H1 (cell line): Measurements from ENCODE around the gene TRIM62. TPM values are rescaled to one million over a fixed set of nuclear protein-coding genes. Genes with fewer than 3 reads are reported as not detected.

Experiments used
- CTCF ChIA-PET: fragments of 300-600 bp; sonication (Branson Sonifier 250); formaldehyde crosslinking; loops from one replicate; lab custom pipeline; 2021; ENCODE audit not compliant: partially characterized antibody; lab: Charles Lee
- POLR2A ChIA-PET: fragments of 300-600 bp; sonication (Branson Sonifier 250); formaldehyde crosslinking; loops from one replicate; lab custom pipeline; 2021; ENCODE audit warnings: inconsistent platforms; ENCODE audit not compliant: partially characterized antibody; lab: Charles Lee
- DNase-seq, 2 experiments: peaks; one replicate each; pipeline versions ENCODE4 v3.0.0 to v3.0.0-alpha.2; 2010 to 2022; ENCODE audit warnings: low spot score in 2 of 2, low read depth in 1 of 2, mixed read lengths in 1 of 2
- FAIRE-seq: peaks from 2 replicates; lab custom pipeline; 2011; peaks lifted over from hg19 to GRCh38; lab: Jason Lieb, UNC
- H2AFZ ChIP-seq: 2 replicates; pipeline ENCODE4 v1.8.1; 2012; ENCODE audit warnings: low read length, inconsistent platforms
- H2AK5ac ChIP-seq: 2 replicates; pipeline ENCODE4 v1.6.1; 2013; ENCODE audit warnings: low read depth, low read length
- H2BK120ac ChIP-seq: replicated peaks from 2 replicates; pipeline ENCODE3; 2013; ENCODE audit warnings: low read depth, low read length, inconsistent platforms
- H2BK12ac ChIP-seq: 2 replicates; pipeline ENCODE4 v1.6.1; 2013; ENCODE audit warnings: low read depth, low read length
- H2BK15ac ChIP-seq: 2 replicates; pipeline ENCODE4 v1.6.1; 2013; ENCODE audit warnings: low read length
- H2BK20ac ChIP-seq: 2 replicates; pipeline ENCODE4 v1.6.1; 2013; ENCODE audit warnings: low read length
- H2BK5ac ChIP-seq: 2 replicates; pipeline ENCODE4 v1.6.1; 2013; ENCODE audit warnings: low read depth, low read length
- H3K14ac ChIP-seq: 2 replicates; pipeline ENCODE4 v1.6.1; 2013; ENCODE audit warnings: inconsistent platforms; ENCODE audit not compliant: insufficient read length
- H3K18ac ChIP-seq: 2 replicates; pipeline ENCODE4 v1.6.1; 2013; ENCODE audit warnings: low read length; ENCODE audit errors: extremely low read depth
- H3K23ac ChIP-seq: 2 replicates; pipeline ENCODE4 v1.6.1; 2013; ENCODE audit warnings: inconsistent platforms; ENCODE audit not compliant: insufficient read length
- H3K23me2 ChIP-seq: 2 replicates; pipeline ENCODE4 v1.6.1; 2013; ENCODE audit warnings: low read depth, low read length
- H3K27ac ChIP-seq: 2 replicates; pipeline ENCODE4 v1.6.1; 2011; ENCODE audit warnings: low read depth, low read length, inconsistent platforms
- H3K27me3 ChIP-seq, 4 experiments: replicated peaks in 1 of 4; 1 replicate in 1 of 4; 2 replicates in 3 of 4; pipeline versions ENCODE4 v1.6.1 to v1.8.1; 2011 to 2013; ENCODE audit warnings: low read length in 3 of 4, mild to moderate bottlenecking in 3 of 4, inconsistent platforms in 2 of 4, mixed read lengths in 2 of 4, moderate library complexity in 1 of 4; ENCODE audit not compliant: control insufficient read depth in 3 of 4, insufficient read depth in 3 of 4; ENCODE audit errors: extremely low read depth in 1 of 4
- H3K36me3 ChIP-seq, 4 experiments: 2 replicates each; pipeline versions ENCODE4 v1.6.1 to v1.8.1; 2011 to 2013; ENCODE audit warnings: mild to moderate bottlenecking in 4 of 4, low read length in 3 of 4, moderate library complexity in 2 of 4, control low read depth in 1 of 4, inconsistent platforms in 1 of 4; ENCODE audit not compliant: insufficient read depth in 4 of 4, control insufficient read depth in 2 of 4
- H3K4ac ChIP-seq: replicated peaks from 2 replicates; pipeline ENCODE3; 2013; ENCODE audit warnings: low read length, low read depth, mixed read lengths, inconsistent platforms; ENCODE audit not compliant: insufficient read length
- H3K4me1 ChIP-seq, 4 experiments: replicated peaks in 1 of 4; 1 replicate in 1 of 4; 2 replicates in 3 of 4; pipeline versions ENCODE4 v1.6.1 to v1.8.1; 2011 to 2013; ENCODE audit warnings: low read length in 3 of 4, inconsistent platforms in 2 of 4, mixed read lengths in 1 of 4; ENCODE audit not compliant: insufficient read depth in 4 of 4, control insufficient read depth in 3 of 4
- H3K4me2 ChIP-seq, 2 experiments: 2 replicates each; pipeline versions ENCODE4 v1.6.1 to v1.8.1; 2011 to 2013; ENCODE audit warnings: low read depth in 2 of 2, low read length in 2 of 2, control low read depth in 1 of 2, inconsistent platforms in 1 of 2, mild to moderate bottlenecking in 1 of 2; ENCODE audit not compliant: insufficient read depth in 1 of 2
- H3K4me3 ChIP-seq, 4 experiments: fragments of 200-600, 300-600 bp in 1 of 4; sonication (generic), shearing (Covaris generic), sonication (Bioruptor Twin) in 1 of 4; 2 replicates each; pipeline versions ENCODE4 v1.5.1 to v1.8.1; 2011 to 2016; ENCODE audit warnings: low read length in 4 of 4, low read depth in 3 of 4, control low read depth in 2 of 4, inconsistent platforms in 2 of 4, mild to moderate bottlenecking in 2 of 4, mixed read lengths in 1 of 4, moderate library complexity in 1 of 4; ENCODE audit not compliant: insufficient read depth in 2 of 4; ENCODE audit errors: extremely low read depth in 1 of 4
- H3K56ac ChIP-seq: replicated peaks from 2 replicates; pipeline ENCODE3; 2013; ENCODE audit warnings: low read depth, mild to moderate bottlenecking, mixed read lengths, low read length, inconsistent platforms; ENCODE audit not compliant: insufficient read length
- H3K79me1 ChIP-seq: 2 replicates; pipeline ENCODE4 v1.6.1; 2013; ENCODE audit warnings: low read depth, low read length, control low read depth
- H3K79me2 ChIP-seq, 2 experiments: 2 replicates each; pipeline versions ENCODE4 v1.6.1 to v1.8.1; 2012 to 2013; ENCODE audit warnings: low read length in 2 of 2, mild to moderate bottlenecking in 2 of 2, inconsistent platforms in 1 of 2; ENCODE audit not compliant: insufficient read depth in 2 of 2, control insufficient read depth in 1 of 2
- H3K9ac ChIP-seq, 4 experiments: replicated peaks in 1 of 4; 1 replicate in 1 of 4; 2 replicates in 3 of 4; pipeline versions ENCODE4 v1.6.1 to v1.8.1; 2011 to 2013; ENCODE audit warnings: low read depth in 3 of 4, low read length in 3 of 4, control low read depth in 2 of 4, mild to moderate bottlenecking in 2 of 4, moderate library complexity in 2 of 4, inconsistent platforms in 1 of 4; ENCODE audit errors: extremely low read depth in 1 of 4
- H3K9me3 ChIP-seq, 2 experiments: 2 replicates each; pipeline versions ENCODE4 v1.6.1 to v1.8.1; 2012 to 2013; ENCODE audit warnings: mild to moderate bottlenecking in 2 of 2, moderate library complexity in 2 of 2, control low read depth in 1 of 2, inconsistent platforms in 1 of 2, low read depth in 1 of 2, low read length in 1 of 2, mixed read lengths in 1 of 2; ENCODE audit not compliant: insufficient read depth in 2 of 2
- H4K20me1 ChIP-seq, 2 experiments: replicated peaks in 1 of 2; 2 replicates each; pipeline versions ENCODE3 to v1.8.1; 2011 to 2013; ENCODE audit warnings: inconsistent platforms in 2 of 2, low read length in 2 of 2, mild to moderate bottlenecking in 1 of 2; ENCODE audit not compliant: insufficient read depth in 2 of 2, control insufficient read depth in 1 of 2
- H4K5ac ChIP-seq: 2 replicates; pipeline ENCODE4 v1.6.1; 2013; ENCODE audit warnings: low read length, low read depth, mixed read lengths, inconsistent platforms; ENCODE audit not compliant: insufficient read length
- H4K8ac ChIP-seq: 2 replicates; pipeline ENCODE4 v1.8.0; 2013; ENCODE audit warnings: mild to moderate bottlenecking, moderate library complexity, low read length, inconsistent platforms; ENCODE audit not compliant: insufficient read depth; ENCODE audit errors: extremely low read depth
- H4K91ac ChIP-seq: replicated peaks from 2 replicates; pipeline ENCODE3; 2013; ENCODE audit warnings: low read length, mixed read lengths, inconsistent platforms; ENCODE audit not compliant: insufficient read length
- BACH1 ChIP-seq: IDR thresholded peaks from 2 replicates; pipeline ENCODE4 v1.6.1; 2012; ENCODE audit warnings: low read length, improper control_type of control experiment
- EGR1 ChIP-seq: IDR thresholded peaks from 2 replicates; pipeline ENCODE4 v1.6.1; 2011; ENCODE audit warnings: low read depth, low read length, borderline replicate concordance
- FOSL1 ChIP-seq: IDR thresholded peaks from 2 replicates; pipeline ENCODE4 v1.6.1; 2011; ENCODE audit warnings: mild to moderate bottlenecking, low read depth, low read length, moderate library complexity; ENCODE audit not compliant: insufficient read depth
- MAFK ChIP-seq: IDR thresholded peaks from 2 replicates; pipeline ENCODE4 v1.6.1; 2012; ENCODE audit warnings: low read depth, mild to moderate bottlenecking, improper control_type of control experiment, low read length
- POLR2A ChIP-seq, 2 experiments: IDR thresholded peaks; 1 replicate in 1 of 2; 2 replicates in 1 of 2; pipeline ENCODE4 v1.6.1; 2011; ENCODE audit warnings: low read depth in 2 of 2, low read length in 2 of 2, mild to moderate bottlenecking in 2 of 2; ENCODE audit errors: control extremely low read depth in 1 of 2
- POLR2AphosphoS5 ChIP-seq: IDR thresholded peaks from 2 replicates; pipeline ENCODE4 v1.6.1; 2011; ENCODE audit warnings: low read depth, low read length
- POU5F1 ChIP-seq: IDR thresholded peaks from 2 replicates; pipeline ENCODE4 v1.6.1; 2011; ENCODE audit warnings: low read depth, mild to moderate bottlenecking, low read length, moderate library complexity
- SIX5 ChIP-seq: IDR thresholded peaks from 2 replicates; pipeline ENCODE4 v1.6.1; 2011; ENCODE audit warnings: mild to moderate bottlenecking, low read depth, low read length
- TEAD4 ChIP-seq: IDR thresholded peaks from 2 replicates; pipeline ENCODE4 v1.6.1; 2012; ENCODE audit warnings: low read depth, low read length, inconsistent platforms, mixed read lengths
- WGBS, 2 experiments: shearing (Covaris generic) in 1 of 2; methylation state at CpG; one replicate each; pipeline versions ENCODE4 v1.1.6 to v1.1.7; 2013 to 2015; ENCODE audit warnings: low lambda C conversion rate in 2 of 2, mixed read lengths in 2 of 2, inconsistent platforms in 1 of 2, low coverage in 1 of 2, missing lambda C conversion rate in 1 of 2; ENCODE audit not compliant: insufficient replicate concordance in 2 of 2, insufficient coverage in 1 of 2, insufficient read length in 1 of 2; ENCODE audit errors: extremely low coverage in 1 of 2, missing lambda C conversion rate in 1 of 2; 5-methylcytosine and 5-hydroxymethylcytosine counted together
- polyA plus RNA-seq, 7 experiments: library from polyadenylated mRNA; depleted of rRNA in 3 of 7; stranded (reverse) in 5 of 7; unstranded in 2 of 7; fragments of >200 nt in 5 of 7; fragments of 200-250 nt in 2 of 7; gene quantifications; 1 replicate in 5 of 7; 2 replicates in 1 of 7; 4 replicates in 1 of 7; pipeline versions ENCODE4 v1.2.1 to v1.2.3, GENCODE V29; 2011 to 2013; ENCODE audit warnings: missing spikeins in 2 of 7, mixed read lengths in 2 of 7
- total RNA-seq: library from RNA; stranded (reverse); fragmentation: NEBNext Ultra II Directional; extraction: Animal tissue kit (Norgen Biotek cat#: 25700); gene quantifications from 2 replicates; pipeline ENCODE4 v1.2.1, GENCODE V29; 2021

Gene TRIM62
- total and polyA plus RNA-seq, 2 of the 8 experiments (the other 6 are each of a cell fraction or from before 2014, with no cell fraction given): 6.3 to 10.8 TPM

- no peak overlapping the region for H3K9ac ChIP-seq
- no peak overlapping the region for H3K4me2 ChIP-seq
- H3K56ac ChIP-seq: no peak overlapping the region
- DNase-seq: no peak
- no peak overlapping the region for H3K27ac ChIP-seq
- no peak overlapping the region for H4K91ac ChIP-seq
- no peaks in the 10 kb centered on the region for H3K79me1 ChIP-seq
- no peak overlapping the region for H2BK5ac ChIP-seq
- no peaks in the 10 kb centered on the region for H4K20me1 ChIP-seq
- peak overlapping the region; percentile 52; the same call in 1 of the 2 replicates for H2BK12ac ChIP-seq
- ChIA-PET POLR2A (no interaction called here), CTCF (interaction anchor here (0.6 to 1.1 kb wide), 3 partner anchors 14 to 367 kb away, joined by 3 to 4 read pairs (median 3); no protein-coding TSS in a partner anchor)
- no peak overlapping the region for H2AFZ ChIP-seq
- no peak overlapping the region for H2BK20ac ChIP-seq
- TF ChIP-seq POLR2AphosphoS5: no peak
- TF ChIP-seq MAFK: no peak
- TF ChIP-seq POU5F1: no peak
- no peak for TF ChIP-seq POLR2A (IDR thresholded peaks at IDR 0.05; ENCODE audit: control extremely low read depth in 1 of 2, low read depth in 2 of 2, low read length in 2 of 2)
- TF ChIP-seq TEAD4: no peak
- no peak for TF ChIP-seq EGR1
- TF ChIP-seq SIX5: no peak
- TF ChIP-seq FOSL1: no peak
- no peak for TF ChIP-seq BACH1
- no peak overlapping the region for H3K4ac ChIP-seq
- no peaks in the 10 kb centered on the region; a peak in 1 of 7 replicates for H3K27me3 ChIP-seq
- no peak overlapping the region for H2AK5ac ChIP-seq
- no peaks in the 10 kb centered on the region for H3K36me3 ChIP-seq
- H3K79me2 ChIP-seq: no peaks in the 10 kb centered on the region
- 82% methylated on average over 2 of the region's 2 CpGs; no CpG with 5 or more reads in 1 of the 2 experiments for WGBS, 2 experiments
- H3K18ac ChIP-seq: no peak overlapping the region
- H4K8ac ChIP-seq: no peak overlapping the region
- no peak for FAIRE-seq
- H3K4me3 ChIP-seq: no peak overlapping the region
- no peak overlapping the region for H4K5ac ChIP-seq
- no peak overlapping the region for H3K14ac ChIP-seq
- H3K4me1 ChIP-seq: peaks cover 0 to 2% (median under 1%) of the 10 kb centered on the region in 4 experiments; a peak in 4 of 7 replicates
- H3K23me2 ChIP-seq: no peaks in the 10 kb centered on the region; the same call in 1 of the 2 replicates
- H3K9me3 ChIP-seq: no peaks in the 10 kb centered on the region
- no peak overlapping the region for H2BK120ac ChIP-seq
- no peak overlapping the region for H3K23ac ChIP-seq
- H2BK15ac ChIP-seq: no peak overlapping the region
Observed at GRCh38 chr1:33132549-33132948, 49.3 kb downstream of the TRIM62 start.
